NCI-H748 treated with DMSO at 0.1 percent for 48 hours (cell line): ENCODE data around the gene CHRNB4.
"Not testable (repeated sequence)": the region's sequence is repeated elsewhere in the genome, so short reads cannot be mapped to it uniquely, and the experiment has no call there.

Experiments used
- DNase-seq: peaks from one replicate; lab custom pipeline; 2025; lab: John Stamatoyannopoulos, UW

The CHRNB4 gene, protein sequence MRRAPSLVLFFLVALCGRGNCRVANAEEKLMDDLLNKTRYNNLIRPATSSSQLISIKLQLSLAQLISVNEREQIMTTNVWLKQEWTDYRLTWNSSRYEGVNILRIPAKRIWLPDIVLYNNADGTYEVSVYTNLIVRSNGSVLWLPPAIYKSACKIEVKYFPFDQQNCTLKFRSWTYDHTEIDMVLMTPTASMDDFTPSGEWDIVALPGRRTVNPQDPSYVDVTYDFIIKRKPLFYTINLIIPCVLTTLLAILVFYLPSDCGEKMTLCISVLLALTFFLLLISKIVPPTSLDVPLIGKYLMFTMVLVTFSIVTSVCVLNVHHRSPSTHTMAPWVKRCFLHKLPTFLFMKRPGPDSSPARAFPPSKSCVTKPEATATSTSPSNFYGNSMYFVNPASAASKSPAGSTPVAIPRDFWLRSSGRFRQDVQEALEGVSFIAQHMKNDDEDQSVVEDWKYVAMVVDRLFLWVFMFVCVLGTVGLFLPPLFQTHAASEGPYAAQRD

DNA sequence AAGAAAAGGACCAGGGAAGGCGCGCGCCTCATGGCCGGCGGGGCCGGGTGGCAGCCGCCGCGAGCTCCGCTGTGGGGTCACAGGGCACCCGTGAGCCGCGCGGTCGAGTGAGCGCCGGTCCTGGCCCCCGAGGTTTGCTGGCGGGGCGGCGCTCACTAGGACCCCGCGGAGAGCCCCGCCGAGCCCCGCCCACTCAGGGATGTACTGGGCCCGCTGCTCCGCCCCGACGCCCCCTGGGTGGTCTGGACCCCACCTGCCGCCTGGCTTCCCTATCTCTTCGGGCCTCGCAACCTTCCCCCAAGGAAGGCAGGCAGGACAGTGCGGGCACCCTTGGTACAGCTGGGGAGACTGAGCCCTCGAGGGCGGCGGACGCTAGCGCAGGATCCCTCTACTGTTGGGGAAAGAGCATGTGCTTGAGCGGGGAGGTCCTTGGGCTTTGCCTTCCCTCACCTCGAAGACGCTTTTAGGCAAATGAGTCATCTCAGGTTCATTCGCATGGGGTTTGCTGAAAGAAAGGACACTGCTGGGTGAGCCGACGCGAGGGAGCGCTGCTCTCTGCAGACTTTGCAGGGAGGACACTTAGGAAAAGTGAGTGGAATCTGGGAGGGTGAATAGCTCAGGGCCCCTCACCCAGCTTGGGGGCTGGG, at the start of gene CHRNB4:
CHRNB4 (minus strand) TSS at position 109 of the 647 bp plus-strand sequence; CDS start at position 32, 77 bp downstream.
- DNase-seq = no peak

DNA sequence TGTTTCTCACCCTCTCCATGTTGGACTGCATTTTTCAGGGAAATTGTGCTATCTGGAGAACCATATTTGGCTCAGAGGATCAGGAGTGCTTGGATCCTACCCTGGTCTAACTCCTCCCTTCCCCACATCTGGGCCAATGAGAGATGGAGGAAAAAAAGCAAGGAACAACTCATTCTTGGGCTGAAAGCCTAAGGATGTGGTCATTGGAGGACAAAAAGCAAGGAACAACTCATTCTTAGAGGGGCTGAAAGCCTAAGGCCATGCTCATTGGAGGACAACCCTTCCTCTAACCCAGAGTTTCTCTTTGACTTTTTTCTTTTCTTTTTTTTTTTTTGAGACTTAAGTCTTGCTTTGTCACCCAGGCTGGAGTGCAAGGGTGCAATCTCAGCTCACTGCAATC, 48.6 kb upstream of the CHRNB4 start:
- DNase-seq = no peak

DNA sequence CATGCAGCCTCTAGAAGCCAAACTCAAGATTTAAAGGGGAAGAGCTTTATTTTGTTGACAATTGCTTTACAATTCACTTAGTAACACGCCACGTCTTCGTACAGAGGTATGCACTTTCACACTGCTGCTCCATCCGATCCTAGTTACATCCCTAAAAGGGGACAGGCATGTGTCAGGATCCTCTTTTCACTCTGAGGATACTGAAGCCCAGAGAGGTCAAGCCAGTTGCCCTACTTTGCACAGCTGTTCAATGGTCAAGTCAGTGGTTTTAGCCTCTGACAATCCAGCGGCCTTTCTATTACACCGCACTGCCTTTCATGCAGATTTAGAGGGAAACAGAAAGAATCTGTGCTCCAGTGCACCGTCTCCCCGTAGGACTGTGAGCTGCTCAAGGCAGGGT, 44.9 kb upstream of the CHRNB4 start:
- DNase-seq = no peak

DNA sequence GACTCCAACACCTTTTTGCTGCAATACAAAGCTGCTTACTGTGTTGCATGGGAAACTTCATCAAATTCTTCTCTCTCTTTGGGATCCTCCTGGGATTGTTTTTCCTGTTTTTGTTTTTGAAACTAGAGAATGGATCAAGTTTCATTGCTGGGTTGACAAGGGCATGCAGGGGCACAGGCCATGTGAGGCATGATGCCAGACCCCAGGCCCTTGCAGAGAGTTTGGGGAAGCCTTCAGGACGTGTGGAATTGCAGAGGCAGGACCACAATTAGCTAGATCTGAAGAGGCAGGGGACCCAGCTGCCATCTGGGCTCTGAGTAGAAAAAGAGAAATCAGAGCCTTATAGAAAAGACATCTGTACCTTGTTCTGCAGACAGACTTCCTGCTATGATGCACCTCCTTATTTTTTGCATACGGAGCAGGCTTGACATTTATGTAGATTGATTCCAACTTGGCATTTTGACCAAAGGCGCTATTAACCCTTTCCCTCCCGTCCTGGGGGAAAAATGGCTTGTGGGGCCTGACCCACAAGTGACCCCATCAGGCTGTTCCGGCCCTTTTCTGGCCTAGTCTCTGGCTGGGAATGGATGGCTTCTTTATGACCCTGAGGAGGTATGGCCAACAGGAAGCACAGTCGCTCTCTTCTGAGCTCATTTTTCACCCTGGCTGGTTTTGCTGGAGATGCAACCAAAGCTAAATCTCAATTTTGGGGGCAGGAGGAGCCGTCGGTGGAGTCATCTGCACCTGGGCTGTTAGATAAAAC, 44.3 kb upstream of the CHRNB4 start:
- no peak for DNase-seq

DNA sequence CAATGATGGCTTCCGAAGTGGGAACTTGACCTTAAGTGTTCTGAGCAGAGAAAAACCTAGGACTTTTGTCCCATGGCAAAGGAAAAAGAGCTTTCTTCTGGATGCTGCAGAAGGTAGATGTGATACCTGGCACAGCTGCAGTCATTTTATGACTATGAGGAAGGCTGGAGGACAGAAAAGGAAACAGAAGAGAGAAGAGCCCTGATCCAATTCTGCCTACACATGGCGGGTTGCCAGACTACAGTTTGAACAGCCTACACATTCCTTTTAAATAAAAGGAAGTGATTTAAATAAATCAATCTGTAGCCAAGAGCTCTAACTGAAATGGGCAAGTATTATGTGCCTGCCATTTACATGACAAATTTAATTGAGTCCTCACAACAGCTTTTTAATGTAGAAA, 43.6 kb upstream of the CHRNB4 start:
- DNase-seq = no peak

DNA sequence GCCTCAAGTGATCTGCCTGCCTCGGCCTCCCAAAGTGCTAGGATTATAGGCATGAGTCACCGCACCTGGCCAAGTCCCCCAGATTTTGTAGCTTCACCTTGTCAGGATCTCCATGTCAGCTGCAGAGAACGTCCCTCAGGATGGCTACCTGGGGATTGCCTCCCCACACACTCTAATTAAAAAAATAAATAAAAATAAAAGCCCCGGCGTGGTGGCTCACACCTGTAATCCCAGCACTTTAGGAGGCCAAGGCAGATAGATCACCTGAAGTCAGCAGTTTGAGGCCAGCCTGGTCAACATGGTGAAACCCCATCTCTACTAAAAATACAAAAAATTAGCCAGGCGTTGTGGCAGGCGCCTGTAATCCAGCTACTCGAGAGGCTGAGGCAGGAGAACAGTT, 42.6 kb upstream of the CHRNB4 start:
- DNase-seq = not testable (repeated sequence)

DNA sequence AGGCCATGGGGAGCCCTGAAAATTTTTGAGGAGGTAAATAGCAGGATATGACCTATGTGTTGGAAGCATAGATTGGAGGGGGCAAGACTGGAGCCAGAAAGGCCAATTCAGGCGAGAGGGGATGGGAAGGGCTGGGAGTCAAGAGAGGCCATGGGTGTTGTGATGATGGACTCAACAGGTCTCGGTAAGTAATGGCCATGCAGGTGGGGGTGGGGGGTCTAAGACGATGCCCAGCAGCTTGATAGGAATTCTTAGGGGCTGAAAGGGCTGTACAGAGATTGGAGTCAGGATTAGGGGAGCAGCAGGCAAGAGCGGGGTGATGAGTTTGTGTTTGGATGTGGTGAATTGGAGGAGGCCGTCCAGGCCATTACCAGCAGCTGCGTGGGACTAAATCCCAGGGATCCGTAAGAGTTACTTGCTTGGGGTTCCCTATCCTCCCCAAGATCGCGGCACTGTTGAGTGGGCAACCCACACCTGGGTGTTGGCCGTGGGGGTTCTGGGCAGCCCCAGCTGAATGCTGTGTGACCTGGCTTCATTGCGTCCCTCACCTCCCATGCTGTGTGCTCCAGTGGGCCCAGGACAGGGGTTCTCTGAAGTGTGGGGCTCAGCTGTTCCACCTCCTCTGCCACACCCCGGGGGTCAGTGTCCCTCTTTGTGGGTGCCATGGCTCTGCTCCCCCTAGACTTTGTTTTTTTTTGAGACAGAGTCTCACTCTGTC, 41.8 kb upstream of the CHRNB4 start:
- no peak for DNase-seq

DNA sequence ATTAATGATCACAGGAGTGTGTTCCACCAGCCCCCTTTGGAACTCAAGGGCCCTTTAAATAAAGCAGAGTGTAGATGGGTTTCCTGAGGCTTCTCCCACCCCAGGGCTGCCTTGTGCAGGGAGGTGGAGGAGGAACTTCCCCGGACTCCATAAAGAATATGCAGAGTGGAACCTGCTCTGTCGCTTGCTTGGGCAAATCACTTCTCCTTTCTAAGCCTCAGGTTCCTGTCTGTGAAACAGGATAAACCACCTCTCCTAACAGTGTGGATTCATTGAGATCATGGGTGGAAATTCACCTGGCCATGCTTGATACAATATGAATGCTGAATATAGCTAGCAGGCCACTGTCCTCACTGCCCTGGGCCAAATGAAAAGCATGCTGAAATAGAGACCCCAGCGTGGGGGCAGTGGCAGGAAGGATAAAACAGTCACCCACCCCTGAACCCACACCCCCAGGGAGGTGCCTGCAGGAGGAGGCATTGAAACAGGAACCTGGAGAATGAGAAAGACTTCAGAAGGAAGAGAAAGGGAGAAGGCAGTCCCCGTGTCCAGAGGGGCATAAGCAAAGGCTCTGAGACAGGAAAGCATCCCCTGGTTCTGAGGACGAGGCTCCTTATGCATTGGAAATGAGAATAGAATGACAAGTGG, 41.1 kb upstream of the CHRNB4 start:
- DNase-seq = no peak

DNA sequence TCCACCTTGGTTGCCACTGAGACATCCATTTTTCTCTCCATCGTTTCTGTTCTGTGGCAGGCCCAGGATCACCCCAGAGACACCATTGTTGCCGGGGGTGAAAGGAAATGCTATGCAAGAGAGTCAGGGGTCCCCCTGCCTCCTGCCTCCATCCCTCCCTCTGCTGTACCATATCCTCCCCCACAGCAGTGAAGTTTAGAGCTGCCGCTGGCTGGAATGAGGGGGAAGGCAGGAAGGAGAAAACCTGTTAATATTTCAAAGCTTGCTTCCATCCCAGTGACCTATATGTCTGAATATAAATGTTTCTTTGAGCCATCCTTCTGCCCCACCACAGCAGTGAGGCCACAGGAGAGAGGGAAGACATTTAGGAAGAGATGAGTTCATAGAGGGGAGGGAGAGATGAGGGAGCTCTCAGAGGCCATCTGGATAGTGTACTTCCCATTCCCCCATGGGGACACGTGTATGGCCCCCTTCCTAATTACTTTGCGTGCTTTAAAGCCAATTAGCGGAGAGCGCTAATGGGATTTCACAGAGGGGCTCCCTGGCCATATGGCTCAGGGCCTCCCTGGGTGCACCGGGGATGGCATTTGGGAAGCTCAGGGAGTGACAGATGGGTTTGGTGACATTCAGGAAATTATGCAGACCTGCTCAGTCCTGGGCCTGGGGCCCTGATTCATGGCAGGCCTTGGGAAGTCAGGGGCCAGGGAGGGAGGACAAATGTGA, 40.4 kb upstream of the CHRNB4 start:
- DNase-seq = no peak

DNA sequence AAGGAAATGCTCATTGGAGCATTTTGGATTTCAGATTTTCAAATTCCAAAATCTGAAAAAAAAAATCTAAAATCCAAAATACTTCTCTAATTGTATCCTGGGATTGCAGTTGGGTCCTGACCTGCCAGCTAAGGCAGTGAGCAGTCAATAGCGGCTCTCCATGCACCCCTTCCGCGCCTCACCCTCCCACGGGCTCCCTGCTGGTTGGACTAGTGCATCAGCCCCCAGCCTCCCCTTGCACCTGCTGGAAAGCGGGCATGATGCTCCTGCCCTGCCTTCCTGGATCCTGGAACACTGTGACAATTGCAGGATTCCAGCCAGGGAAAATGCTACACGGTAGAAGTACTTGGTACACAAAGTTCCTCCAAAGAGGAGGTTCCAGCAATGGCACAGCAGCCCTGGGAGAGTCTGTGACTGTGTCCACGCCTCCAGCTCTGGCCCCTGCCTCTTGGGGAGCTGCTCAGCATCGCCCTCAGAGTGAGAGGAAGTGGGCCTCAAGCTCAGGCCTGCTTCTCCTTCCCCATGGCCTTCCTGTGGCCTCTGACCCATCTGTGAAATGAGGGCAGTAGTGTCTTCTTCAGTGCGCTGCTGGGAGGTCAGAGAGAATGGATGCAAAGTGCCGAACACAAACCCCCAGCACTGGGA, 39.5 kb upstream of the CHRNB4 start:
- no peak for DNase-seq

DNA sequence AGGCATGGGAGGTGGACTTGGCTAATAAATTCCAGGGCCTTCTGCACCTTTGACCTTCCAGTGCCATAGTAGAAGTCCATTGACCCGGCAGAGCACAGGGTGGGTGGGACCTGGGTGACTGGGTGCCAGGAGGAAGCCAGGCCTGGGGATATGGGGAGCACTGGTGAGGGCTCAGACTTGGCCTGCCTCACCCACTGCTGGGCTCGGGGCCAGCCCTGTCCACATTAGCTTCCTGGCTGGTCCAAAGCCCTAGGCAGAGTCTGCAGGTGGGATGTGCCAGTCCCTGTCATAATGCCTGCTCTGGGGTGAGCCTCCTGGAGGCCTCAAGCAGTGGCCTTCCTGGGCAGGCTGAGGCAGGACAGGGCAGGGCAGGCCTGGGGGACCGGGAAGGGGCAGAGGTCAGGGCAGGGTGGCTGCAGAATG, 38.1 kb upstream of the CHRNB4 start:
- no peak for DNase-seq

DNA sequence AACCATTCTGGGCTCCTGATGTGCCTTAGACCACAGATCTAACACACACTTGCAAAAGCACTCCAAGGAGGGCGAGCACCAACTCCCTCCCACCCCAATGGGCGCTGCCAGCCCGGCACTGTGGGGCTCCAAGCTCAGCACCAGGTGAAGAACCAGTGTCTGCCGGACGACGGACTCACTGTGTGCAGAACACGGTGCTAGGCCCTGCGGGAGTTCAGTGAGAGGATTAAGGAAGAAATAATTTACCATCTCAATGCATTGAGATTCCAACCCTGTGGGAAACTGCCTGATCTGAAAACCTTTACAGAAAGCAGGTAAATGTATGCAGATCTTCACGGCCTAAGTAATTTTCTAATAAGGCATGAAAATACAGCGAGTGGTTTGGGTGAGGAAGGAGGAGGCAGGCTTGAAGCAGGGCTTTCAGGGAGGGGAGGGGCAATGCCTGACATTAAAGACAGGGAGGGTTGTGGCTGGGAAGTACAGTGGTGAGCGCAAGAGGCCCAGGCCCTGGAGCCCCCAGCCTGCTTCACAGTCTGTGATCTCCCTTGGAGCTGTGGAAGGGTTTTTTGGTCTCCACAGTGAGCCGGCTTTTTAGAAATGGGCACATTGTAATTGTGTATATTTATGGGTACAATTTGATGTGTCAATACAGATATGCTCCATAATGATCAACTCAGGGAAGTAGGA, 35.6 kb upstream of the CHRNB4 start:
- no peak for DNase-seq

DNA sequence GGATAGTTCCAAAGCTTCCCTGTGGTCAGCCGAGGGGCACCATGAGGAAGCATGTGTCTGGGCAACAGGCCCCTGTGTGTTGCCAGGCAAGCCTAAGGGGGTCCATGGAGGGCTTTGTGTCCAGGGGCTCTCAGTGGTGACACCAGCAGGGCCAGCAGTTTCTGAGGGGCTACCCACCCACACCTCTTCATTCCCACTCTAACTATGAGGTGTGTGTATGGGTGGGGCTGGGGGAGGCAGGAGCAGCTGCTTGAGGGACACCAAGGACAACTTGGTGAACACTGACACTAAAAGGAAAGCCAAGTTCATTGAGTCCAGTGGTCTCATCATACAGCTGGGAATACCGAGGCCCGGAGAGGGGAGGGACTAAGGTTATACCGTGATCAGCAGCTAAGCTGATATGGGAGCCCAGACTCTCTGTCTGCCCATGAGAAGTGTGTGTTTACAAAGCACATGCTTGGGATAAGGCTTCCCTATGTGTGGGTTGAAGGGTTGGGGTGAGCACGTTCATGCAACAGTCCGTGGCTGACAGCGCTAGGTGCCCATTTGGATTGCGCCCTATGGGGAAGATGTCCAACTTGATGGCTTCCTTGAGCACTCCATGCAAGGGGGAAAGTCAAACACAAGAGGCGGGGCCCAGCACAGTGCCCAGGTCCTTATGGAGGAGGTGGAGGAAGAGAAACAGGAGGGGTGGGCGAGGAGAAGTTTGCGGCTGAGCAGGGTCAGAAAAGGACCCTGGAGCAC, 34.8 kb upstream of the CHRNB4 start:
- no peak for DNase-seq

DNA sequence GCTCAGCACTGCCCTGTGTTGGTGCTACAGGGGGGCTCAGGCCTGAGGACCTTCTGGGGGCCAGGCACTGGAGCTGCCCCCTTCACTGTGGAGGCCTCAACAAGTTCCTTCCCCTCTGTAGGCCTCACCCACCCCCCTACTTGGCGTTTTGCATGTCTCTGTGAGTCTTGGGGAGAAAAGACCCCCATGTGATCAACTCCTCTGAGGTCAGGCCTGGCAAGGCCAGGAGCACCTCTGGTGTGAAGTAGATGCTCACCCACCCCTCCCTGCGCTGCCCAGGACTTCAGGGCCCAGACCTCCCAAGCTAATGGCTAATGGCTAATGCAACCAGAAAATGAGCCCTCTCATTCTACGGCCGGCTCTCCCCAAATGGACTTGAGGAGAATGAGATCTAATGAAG, 34.2 kb upstream of the CHRNB4 start:
- DNase-seq = no peak

DNA sequence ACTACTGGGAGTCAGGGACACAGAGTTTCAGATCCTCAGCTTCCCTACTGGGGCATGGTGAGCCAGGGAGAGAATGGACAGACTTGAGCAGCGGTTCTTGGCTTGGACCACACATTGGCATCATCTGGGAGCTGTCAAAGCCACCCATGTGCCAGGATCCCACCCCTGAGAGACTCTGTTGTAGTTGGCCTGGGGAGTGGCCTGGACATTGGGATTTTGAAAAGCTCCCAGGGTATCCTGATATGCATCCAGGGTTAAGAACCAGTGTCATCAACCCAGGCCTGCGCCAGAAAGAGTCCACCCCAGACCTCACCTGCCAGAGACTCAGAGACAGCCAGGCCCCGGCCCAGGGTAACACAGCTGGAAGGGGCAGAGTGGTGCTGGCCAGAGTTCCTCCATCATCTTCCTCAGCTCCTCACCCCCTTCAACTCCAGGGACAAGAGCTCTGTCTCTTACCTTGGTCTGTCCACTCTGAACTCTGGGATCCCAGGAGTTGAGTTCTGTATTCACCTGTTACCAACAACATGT, 33.0 kb upstream of the CHRNB4 start:
- no peak for DNase-seq

DNA sequence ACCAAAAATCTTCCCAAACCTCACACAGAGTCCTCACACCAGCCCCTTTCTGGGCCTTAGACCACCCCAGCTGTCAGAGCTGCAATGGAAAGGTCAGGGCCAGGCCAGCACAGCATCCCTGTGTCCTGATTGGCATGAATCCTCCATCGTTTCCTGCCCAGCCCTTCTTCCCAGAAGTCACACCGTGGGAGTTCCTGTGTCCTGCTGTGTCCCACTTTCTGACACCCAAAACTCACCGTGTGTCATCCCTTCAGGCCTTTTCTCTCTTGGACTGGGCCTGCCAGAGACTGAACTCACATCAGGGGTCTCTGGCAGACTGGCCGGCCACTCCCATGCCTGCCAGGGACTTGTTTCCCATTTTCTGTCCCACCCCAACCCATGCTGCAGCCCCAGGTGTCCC, 32.5 kb upstream of the CHRNB4 start:
- no peak for DNase-seq

DNA sequence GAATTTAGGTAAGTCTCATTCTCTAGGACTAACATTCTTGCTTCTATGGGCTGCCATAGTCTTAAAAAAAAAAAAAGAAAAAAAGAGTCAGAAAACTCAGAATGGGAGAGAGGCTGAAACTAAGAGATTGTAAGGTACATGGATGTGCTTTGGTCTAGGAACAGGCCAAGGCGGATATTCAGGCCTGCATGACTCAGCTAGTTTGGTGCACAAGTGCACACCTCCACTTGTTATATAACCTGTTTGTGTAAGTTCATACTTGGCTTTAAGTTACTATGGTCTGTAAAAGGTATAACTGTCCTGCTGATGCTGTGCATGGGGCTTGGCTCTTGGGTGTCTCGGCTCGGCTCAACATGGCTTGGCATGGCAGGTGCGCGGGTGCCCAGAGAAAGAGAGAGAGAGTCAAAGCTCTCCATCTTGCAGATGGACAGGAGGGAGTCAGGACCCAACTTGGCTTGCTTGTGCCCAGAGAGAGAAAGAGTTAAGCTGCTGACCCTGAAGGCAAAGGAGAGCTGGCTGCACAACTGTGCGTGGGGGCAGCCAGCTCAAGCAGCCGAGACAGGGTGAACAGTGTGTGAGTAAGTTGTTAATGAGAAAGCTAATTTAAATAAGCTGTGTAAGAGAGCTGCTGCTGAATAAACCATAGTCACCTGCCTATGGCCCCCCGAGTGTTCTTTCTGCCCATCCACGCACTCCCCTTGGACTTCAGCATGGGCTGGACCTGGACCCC, 31.4 kb upstream of the CHRNB4 start:
- no peak for DNase-seq

DNA sequence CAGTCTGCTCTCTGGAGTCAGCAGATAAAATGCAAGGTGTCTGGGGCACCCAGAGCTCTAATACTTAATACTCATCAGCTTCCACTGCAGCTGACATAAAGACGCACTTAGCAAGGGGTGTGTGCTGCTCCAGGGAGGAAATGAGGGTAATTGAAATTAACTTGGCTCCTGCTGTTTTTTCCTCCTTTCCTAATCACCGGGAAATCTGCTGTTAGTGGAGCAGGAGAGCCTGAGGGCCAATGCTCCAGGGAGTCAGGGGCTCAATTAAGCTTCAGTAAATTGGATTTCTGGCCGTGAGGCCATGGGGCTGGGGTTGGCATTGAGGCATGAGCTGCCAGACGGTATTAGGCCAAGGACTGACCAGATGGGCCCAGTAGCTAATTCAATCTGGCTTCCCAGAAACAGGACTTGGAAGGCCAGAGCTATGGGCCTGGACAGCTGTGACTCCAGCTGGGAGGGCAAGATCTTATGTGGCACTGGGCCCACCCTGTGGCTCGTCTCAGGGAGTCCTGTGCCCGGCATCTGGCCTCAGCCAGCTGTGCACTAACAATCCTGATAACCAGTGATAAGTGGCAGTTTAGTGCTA, 30.7 kb upstream of the CHRNB4 start:
- DNase-seq = peak; percentile 39
